MM.1S (cell line): ENCODE results near the gene PIEZO2.

Experiments used
- CTCF ChIP-seq: fragments of 300-600 bp; sonication (generic); IDR thresholded peaks from 2 replicates; pipeline ENCODE4 v1.5.1; 2016; ENCODE audit warnings: antibody characterized with exemption, low read length, mixed read lengths
- EZH2 ChIP-seq: fragments of 300-600 bp; sonication (generic); optimal IDR thresholded peaks from 2 replicates; pipeline ENCODE3; 2017; ENCODE audit warnings: low read depth, mild to moderate bottlenecking, antibody characterized with exemption, low read length, mixed read lengths
- EZH2phosphoT487 ChIP-seq: fragments of 300-600 bp; sonication (generic); IDR thresholded peaks from 2 replicates; pipeline ENCODE4 v1.6.1; 2018; ENCODE audit warnings: antibody characterized with exemption, low read length

- TF ChIP-seq CTCF, result no peak
- TF ChIP-seq EZH2, result no peak
- no peak for TF ChIP-seq EZH2phosphoT487
These were observed 355.5 kb downstream of the PIEZO2 start for GRCh38 chr18:10793730-10794370.
